Neural cell (in vitro differentiated cells): ENCODE results near the gene FUT7.

ENCODE experiments used
- EP300 ChIP-seq: fragments of 450-650 bp; conservative IDR thresholded peaks from 2 replicates; pipeline ENCODE4 v1.6.1; 2014; ENCODE audit warnings: antibody characterized with exemption, mild to moderate bottlenecking, moderate library complexity; ENCODE audit not compliant: poor library complexity, severe bottlenecking
- MXI1 ChIP-seq: fragments of 450-650 bp; conservative IDR thresholded peaks from 2 replicates; pipeline ENCODE4 v1.6.1; 2014; ENCODE audit warnings: antibody characterized with exemption, mild to moderate bottlenecking; ENCODE audit not compliant: poor library complexity, severe bottlenecking
- RAD21 ChIP-seq: fragments of 450-650 bp; conservative IDR thresholded peaks from 2 replicates; pipeline ENCODE4 v1.6.1; 2014; ENCODE audit warnings: antibody characterized with exemption, mild to moderate bottlenecking, moderate library complexity
- TF ChIP-seq, protein P1 (sequence below): fragments of 450-650 bp; IDR thresholded peaks from 2 replicates; pipeline ENCODE4 v1.5.1; 2014; ENCODE audit warnings: antibody characterized with exemption, mild to moderate bottlenecking, moderate library complexity; ENCODE audit not compliant: poor library complexity, severe bottlenecking
- TF ChIP-seq, protein P2 (sequence below): IDR thresholded peaks from 2 replicates; pipeline ENCODE4 v1.6.1; 2012; ENCODE audit warnings: borderline replicate concordance

DNA sequence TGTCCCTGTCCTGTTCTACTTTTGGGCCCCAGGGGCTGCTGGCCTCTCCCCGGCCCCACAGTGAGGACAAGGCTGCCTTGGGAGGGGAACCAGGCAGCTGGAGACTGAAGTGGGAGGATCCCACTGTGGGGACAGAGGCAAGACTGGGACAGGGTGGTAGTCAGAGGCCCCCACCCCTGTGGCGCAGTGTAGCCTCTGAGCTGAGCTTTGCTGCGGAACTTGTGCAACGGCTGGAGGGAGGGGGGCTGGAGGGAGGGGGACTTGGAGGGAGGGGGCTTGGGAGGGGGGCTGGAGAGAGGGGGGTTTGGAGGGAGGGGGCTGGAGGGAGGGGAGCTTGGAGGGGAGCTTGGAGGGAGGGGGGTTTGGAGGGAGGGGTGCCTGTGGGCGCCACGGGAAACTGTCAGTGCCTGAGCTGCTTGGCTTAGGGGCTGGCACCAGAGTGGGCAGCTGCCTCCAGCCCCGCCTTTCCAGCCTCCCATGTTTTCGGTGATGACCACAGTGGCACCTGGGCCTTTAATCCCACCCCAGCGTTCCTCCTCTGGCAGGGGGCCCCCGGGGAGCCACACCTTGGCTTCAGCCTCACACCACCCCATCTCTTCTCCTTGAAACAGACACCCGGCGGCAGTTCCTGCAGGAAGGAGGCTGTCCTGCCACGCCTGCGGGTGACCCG lies 2.3 kb upstream of the FUT7 start:
- TF ChIP-seq, protein P1, sequence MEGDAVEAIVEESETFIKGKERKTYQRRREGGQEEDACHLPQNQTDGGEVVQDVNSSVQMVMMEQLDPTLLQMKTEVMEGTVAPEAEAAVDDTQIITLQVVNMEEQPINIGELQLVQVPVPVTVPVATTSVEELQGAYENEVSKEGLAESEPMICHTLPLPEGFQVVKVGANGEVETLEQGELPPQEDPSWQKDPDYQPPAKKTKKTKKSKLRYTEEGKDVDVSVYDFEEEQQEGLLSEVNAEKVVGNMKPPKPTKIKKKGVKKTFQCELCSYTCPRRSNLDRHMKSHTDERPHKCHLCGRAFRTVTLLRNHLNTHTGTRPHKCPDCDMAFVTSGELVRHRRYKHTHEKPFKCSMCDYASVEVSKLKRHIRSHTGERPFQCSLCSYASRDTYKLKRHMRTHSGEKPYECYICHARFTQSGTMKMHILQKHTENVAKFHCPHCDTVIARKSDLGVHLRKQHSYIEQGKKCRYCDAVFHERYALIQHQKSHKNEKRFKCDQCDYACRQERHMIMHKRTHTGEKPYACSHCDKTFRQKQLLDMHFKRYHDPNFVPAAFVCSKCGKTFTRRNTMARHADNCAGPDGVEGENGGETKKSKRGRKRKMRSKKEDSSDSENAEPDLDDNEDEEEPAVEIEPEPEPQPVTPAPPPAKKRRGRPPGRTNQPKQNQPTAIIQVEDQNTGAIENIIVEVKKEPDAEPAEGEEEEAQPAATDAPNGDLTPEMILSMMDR, result no peak
- TF ChIP-seq EP300, result no peak
- TF ChIP-seq, protein P2, sequence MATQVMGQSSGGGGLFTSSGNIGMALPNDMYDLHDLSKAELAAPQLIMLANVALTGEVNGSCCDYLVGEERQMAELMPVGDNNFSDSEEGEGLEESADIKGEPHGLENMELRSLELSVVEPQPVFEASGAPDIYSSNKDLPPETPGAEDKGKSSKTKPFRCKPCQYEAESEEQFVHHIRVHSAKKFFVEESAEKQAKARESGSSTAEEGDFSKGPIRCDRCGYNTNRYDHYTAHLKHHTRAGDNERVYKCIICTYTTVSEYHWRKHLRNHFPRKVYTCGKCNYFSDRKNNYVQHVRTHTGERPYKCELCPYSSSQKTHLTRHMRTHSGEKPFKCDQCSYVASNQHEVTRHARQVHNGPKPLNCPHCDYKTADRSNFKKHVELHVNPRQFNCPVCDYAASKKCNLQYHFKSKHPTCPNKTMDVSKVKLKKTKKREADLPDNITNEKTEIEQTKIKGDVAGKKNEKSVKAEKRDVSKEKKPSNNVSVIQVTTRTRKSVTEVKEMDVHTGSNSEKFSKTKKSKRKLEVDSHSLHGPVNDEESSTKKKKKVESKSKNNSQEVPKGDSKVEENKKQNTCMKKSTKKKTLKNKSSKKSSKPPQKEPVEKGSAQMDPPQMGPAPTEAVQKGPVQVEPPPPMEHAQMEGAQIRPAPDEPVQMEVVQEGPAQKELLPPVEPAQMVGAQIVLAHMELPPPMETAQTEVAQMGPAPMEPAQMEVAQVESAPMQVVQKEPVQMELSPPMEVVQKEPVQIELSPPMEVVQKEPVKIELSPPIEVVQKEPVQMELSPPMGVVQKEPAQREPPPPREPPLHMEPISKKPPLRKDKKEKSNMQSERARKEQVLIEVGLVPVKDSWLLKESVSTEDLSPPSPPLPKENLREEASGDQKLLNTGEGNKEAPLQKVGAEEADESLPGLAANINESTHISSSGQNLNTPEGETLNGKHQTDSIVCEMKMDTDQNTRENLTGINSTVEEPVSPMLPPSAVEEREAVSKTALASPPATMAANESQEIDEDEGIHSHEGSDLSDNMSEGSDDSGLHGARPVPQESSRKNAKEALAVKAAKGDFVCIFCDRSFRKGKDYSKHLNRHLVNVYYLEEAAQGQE, result no peak
- no peak for TF ChIP-seq MXI1
- TF ChIP-seq RAD21, result no peak
